MM.1S (cell line): Measurements from ENCODE around the gene SNTB2.

Experiments
- DNase-seq: peaks from one replicate; pipeline ENCODE4 v3.0.0-alpha.2; 2015
- H2AFZ ChIP-seq: fragments of 300-600 bp; sonication (generic); 2 replicates; pipeline ENCODE4 v1.6.0; 2016; ENCODE audit warnings: antibody characterized with exemption, low read length
- H3F3A ChIP-seq: fragments of 300-600 bp; sonication (generic); 2 replicates; pipeline ENCODE4 v1.6.1; 2016; ENCODE audit warnings: mild to moderate bottlenecking, antibody characterized with exemption, low read length, moderate library complexity, mixed read lengths; ENCODE audit not compliant: insufficient read depth
- H3K27ac ChIP-seq: fragments of 300-600 bp; sonication (generic); 2 replicates; pipeline ENCODE4 v1.5.1; 2016; ENCODE audit warnings: mild to moderate bottlenecking, low read length
- H3K27me3 ChIP-seq: fragments of 300-600 bp; sonication (generic); replicated peaks from 2 replicates; pipeline ENCODE4 v1.6.0; 2016; ENCODE audit warnings: low read length; ENCODE audit not compliant: insufficient read depth
- H3K36me3 ChIP-seq: fragments of 300-600 bp; sonication (generic); replicated peaks from 2 replicates; pipeline ENCODE4 v1.6.1; 2016; ENCODE audit warnings: mild to moderate bottlenecking, low read length, mixed read lengths; ENCODE audit not compliant: insufficient read depth
- H3K4me1 ChIP-seq: fragments of 300-600 bp; sonication (generic); 2 replicates; pipeline ENCODE4 v1.6.1; 2016; ENCODE audit warnings: low read length, mixed read lengths
- H3K4me2 ChIP-seq: fragments of 300-600 bp; sonication (generic); 2 replicates; pipeline ENCODE4 v1.6.0; 2016; ENCODE audit warnings: low read depth, low read length
- H3K4me3 ChIP-seq: fragments of 300-600 bp; sonication (generic); 2 replicates; pipeline ENCODE4 v1.5.1; 2016; ENCODE audit warnings: low read length, mixed read lengths
- H3K79me2 ChIP-seq: fragments of 300-600 bp; sonication (generic); 2 replicates; pipeline ENCODE4 v1.6.1; 2016; ENCODE audit warnings: mixed run types, low read length, mixed read lengths
- H3K9ac ChIP-seq: fragments of 300-600 bp; sonication (generic); 2 replicates; pipeline ENCODE4 v1.6.1; 2016; ENCODE audit warnings: low read length, mixed read lengths
- H3K9me2 ChIP-seq: fragments of 300-600 bp; sonication (generic); replicated peaks from 2 replicates; pipeline ENCODE4 v1.6.1; 2016; ENCODE audit warnings: mild to moderate bottlenecking, low read length, mixed read lengths; ENCODE audit not compliant: insufficient read depth
- H3K9me3 ChIP-seq: fragments of 300-600 bp; sonication (generic); replicated peaks from 2 replicates; pipeline ENCODE4 v1.6.1; 2016; ENCODE audit warnings: mild to moderate bottlenecking, low read length, mixed read lengths; ENCODE audit not compliant: insufficient read depth
- H4K20me1 ChIP-seq: fragments of 300-600 bp; sonication (generic); 2 replicates; pipeline ENCODE4 v1.6.1; 2016; ENCODE audit warnings: mild to moderate bottlenecking, low read length, moderate library complexity, mixed read lengths; ENCODE audit not compliant: insufficient read depth
- CTCF ChIP-seq: fragments of 300-600 bp; sonication (generic); IDR thresholded peaks from 2 replicates; pipeline ENCODE4 v1.5.1; 2016; ENCODE audit warnings: antibody characterized with exemption, low read length, mixed read lengths
- EZH2 ChIP-seq: fragments of 300-600 bp; sonication (generic); optimal IDR thresholded peaks from 2 replicates; pipeline ENCODE3; 2017; ENCODE audit warnings: low read depth, mild to moderate bottlenecking, antibody characterized with exemption, low read length, mixed read lengths
- EZH2phosphoT487 ChIP-seq: fragments of 300-600 bp; sonication (generic); IDR thresholded peaks from 2 replicates; pipeline ENCODE4 v1.6.1; 2018; ENCODE audit warnings: antibody characterized with exemption, low read length

Gene SNTB2

DNA sequence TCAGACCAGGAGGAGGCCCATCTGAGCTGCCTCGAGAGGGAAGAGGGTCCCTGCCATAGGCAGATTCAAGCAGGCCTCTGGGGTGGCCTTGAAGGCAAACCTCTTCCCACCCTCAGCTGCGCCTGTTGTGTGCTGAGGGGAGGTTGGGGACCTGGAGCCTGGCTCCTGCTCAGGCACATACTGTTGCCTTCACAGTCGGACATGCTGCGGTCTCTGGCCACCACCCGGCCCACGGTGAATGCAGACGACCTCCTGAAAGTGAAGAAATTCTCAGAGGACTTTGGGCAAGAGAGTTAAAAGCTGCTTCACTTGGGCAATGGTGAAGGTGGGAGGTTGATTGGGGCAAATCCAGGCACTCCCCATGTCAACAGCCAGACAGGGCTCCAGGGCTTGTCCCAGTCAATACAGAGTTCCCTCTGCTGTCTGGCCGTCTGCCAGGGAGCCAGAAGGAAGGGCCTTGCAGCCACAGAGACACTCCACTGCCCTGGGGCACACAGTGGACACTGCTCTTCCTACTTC, 137.1 kb downstream of the SNTB2 start:
- H3K4me2 ChIP-seq, result no peak overlapping the region
- H3K27me3 ChIP-seq, result no peaks in the 10 kb centered on the region
- no peak overlapping the region for H2AFZ ChIP-seq
- H3K9me2 ChIP-seq, result no peaks in the 10 kb centered on the region
- no peaks in the 10 kb centered on the region; the same call in 1 of the 2 replicates for H4K20me1 ChIP-seq
- peaks cover 15% of the 10 kb centered on the region for H3K4me1 ChIP-seq
- no peak for DNase-seq
- H3K36me3 ChIP-seq, result peaks cover 28% of the 10 kb centered on the region
- no peak overlapping the region for H3K4me3 ChIP-seq
- H3K27ac ChIP-seq, result no peak overlapping the region
- H3K9ac ChIP-seq, result no peak overlapping the region
- H3K9me3 ChIP-seq, result no peaks in the 10 kb centered on the region
- H3F3A ChIP-seq, result peaks cover 9% of the 10 kb centered on the region; the same call in 1 of the 2 replicates
- peaks cover 80% of the 10 kb centered on the region for H3K79me2 ChIP-seq
- TF ChIP-seq CTCF (no peak), EZH2 (no peak), EZH2phosphoT487 (no peak)

GRCh38 chr16:69324585-69325253, 137.8 kb downstream of the SNTB2 start:
- H3K9me2 ChIP-seq, result no peaks in the 10 kb centered on the region
- no peak overlapping the region for H3K4me3 ChIP-seq
- H3K27me3 ChIP-seq, result no peaks in the 10 kb centered on the region
- H3K9ac ChIP-seq, result no peak overlapping the region
- H3K27ac ChIP-seq, result no peak overlapping the region
- no peak overlapping the region for H2AFZ ChIP-seq
- H3K4me1 ChIP-seq, result peaks cover 19% of the 10 kb centered on the region
- H4K20me1 ChIP-seq, result no peaks in the 10 kb centered on the region; the same call in 1 of the 2 replicates
- peaks cover 86% of the 10 kb centered on the region for H3K79me2 ChIP-seq
- H3K36me3 ChIP-seq, result peaks cover 22% of the 10 kb centered on the region
- H3F3A ChIP-seq, result peaks cover 9% of the 10 kb centered on the region
- no peak for TF ChIP-seq CTCF
- TF ChIP-seq EZH2phosphoT487, result no peak
- no peak for TF ChIP-seq EZH2
- no peaks in the 10 kb centered on the region for H3K9me3 ChIP-seq
- no peak overlapping the region for H3K4me2 ChIP-seq
- no peak for DNase-seq

DNA sequence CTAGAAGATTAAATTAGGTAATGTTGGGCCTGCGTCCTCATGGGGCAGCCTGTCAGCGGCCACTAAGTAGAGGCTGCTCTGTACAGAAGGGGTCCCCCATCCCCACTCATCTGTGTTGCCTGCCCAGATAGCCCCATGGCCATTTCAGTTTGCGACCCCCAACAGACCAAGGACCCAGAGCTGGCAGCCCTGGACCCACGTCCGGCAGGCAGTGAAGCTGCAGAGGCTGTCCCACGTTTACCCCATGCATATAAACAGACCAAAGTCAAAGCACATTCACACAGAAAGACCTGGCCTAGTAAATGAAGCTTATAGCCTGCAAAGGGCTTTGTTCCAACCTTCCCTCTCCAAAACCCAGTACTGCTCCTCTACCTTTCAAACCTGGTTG, 138.8 kb downstream of the SNTB2 start:
- no peak for TF ChIP-seq EZH2
- no peak for TF ChIP-seq CTCF
- no peak for TF ChIP-seq EZH2phosphoT487
- Histone ChIP-seq H3K4me2 (no peak overlapping the region), H3K4me3 (no peak overlapping the region), H3K79me2 (peaks cover 86% of the 10 kb centered on the region), H3K27me3 (no peaks in the 10 kb centered on the region), H4K20me1 (no peaks in the 10 kb centered on the region; the same call in 1 of the 2 replicates), H3K9ac (no peak overlapping the region), H3K4me1 (peaks cover 19% of the 10 kb centered on the region), H3F3A (peaks cover 9% of the 10 kb centered on the region), H3K36me3 (peaks cover 13% of the 10 kb centered on the region), H3K27ac (no peak overlapping the region), H2AFZ (no peak overlapping the region), H3K9me2 (no peaks in the 10 kb centered on the region), H3K9me3 (no peaks in the 10 kb centered on the region)
- no peak for DNase-seq
